Sigmoid colon (tissue), 7 donors: Measurements from ENCODE around the gene POLR1E. TPM values are rescaled to one million over a fixed set of nuclear protein-coding genes. Genes with fewer than 3 reads are reported as not detected.

Experiments
- DNase-seq: peaks from one replicate; pipeline ENCODE4 v3.0.0-alpha.2; 2019
- H3K27ac ChIP-seq, 4 donors: fragments of 200-600 bp; sonication (generic); one replicate each; pipeline ENCODE4 v1.5.1; 2016 to 2019; ENCODE audit warnings: mild to moderate bottlenecking in 1 of 4
- H3K27me3 ChIP-seq, 3 donors: fragments of 200-600 bp; sonication (generic); one replicate each; pipeline ENCODE4 v1.5.1; 2019; ENCODE audit warnings: mild to moderate bottlenecking in 1 of 3
- H3K36me3 ChIP-seq, 4 donors: fragments of 200-600 bp; sonication (generic); one replicate each; pipeline ENCODE4 v1.5.1; 2016 to 2019
- H3K4me1 ChIP-seq, 4 donors: fragments of 200-600 bp; sonication (generic); one replicate each; pipeline ENCODE4 v1.5.1; 2017 to 2019
- H3K4me3 ChIP-seq, 4 donors: fragments of 200-600 bp; sonication (generic); one replicate each; pipeline ENCODE4 v1.5.1; 2017 to 2019; ENCODE audit warnings: mild to moderate bottlenecking in 2 of 4, moderate library complexity in 1 of 4
- H3K9me3 ChIP-seq, 4 donors: fragments of 200-600 bp in 3 of 4; sonication (generic) in 3 of 4; one replicate each; pipeline versions ENCODE4 v1.5.1 to v1.6.1; 2013 to 2019
- CTCF ChIP-seq, 4 experiments: fragments of 450-650 bp in 3 of 4; fragments of 200-600 bp in 1 of 4; IDR thresholded peaks; one replicate each; pipeline ENCODE4 v1.5.1; 2016 to 2019; ENCODE audit warnings: antibody characterized with exemption in 4 of 4, mild to moderate bottlenecking in 3 of 4, moderate library complexity in 2 of 4
- EP300 ChIP-seq, 4 donors: sonication (generic); formaldehyde crosslinking; IDR thresholded peaks; one replicate each; pipeline ENCODE4 v1.6.1; 2017; ENCODE audit warnings: antibody characterized with exemption in 4 of 4
- POLR2A ChIP-seq, 2 donors: fragments of 450-650 bp; IDR thresholded peaks; one replicate each; pipeline ENCODE4 v1.6.1; 2016; ENCODE audit warnings: antibody characterized with exemption in 2 of 2, mild to moderate bottlenecking in 2 of 2, moderate library complexity in 2 of 2
- POLR2AphosphoS5 ChIP-seq, 4 donors: sonication (generic); formaldehyde crosslinking; IDR thresholded peaks; one replicate each; pipeline ENCODE4 v1.6.1; 2017; ENCODE audit warnings: antibody characterized with exemption in 4 of 4
- WGBS, 2 donors: extraction: QIAGEN DNeasy Blood & Tissue Kit; methylation state at CpG; one replicate each; pipeline ENCODE4 v1.1.7; 2013; 5-methylcytosine and 5-hydroxymethylcytosine counted together
- intact Hi-C: fragments of 100-400 bp; cut with DNase I; formaldehyde crosslinking; loops from one replicate; pipeline ENCODE4 v1.15.1; 2023
- polyA plus RNA-seq, 3 donors: library from polyadenylated mRNA; stranded (reverse); fragments of 200-250 nt; gene quantifications; one replicate each; pipeline ENCODE4 v1.2.3, GENCODE V29; 2013
- total RNA-seq, 4 donors: library from RNA; depleted of rRNA; stranded (reverse); fragments of >200 nt; gene quantifications; one replicate each; pipeline ENCODE4 v1.1.0, GENCODE V29; 2016
- donor health status: healthy with polysubstance abuse.
- donor health status: Bipolar disorder and iron deficiency.
- donor health status: healthy.

The POLR1E gene
- total and polyA plus RNA-seq, 7 donors = 4.6 to 33.4 (median 22.3) TPM

DNA sequence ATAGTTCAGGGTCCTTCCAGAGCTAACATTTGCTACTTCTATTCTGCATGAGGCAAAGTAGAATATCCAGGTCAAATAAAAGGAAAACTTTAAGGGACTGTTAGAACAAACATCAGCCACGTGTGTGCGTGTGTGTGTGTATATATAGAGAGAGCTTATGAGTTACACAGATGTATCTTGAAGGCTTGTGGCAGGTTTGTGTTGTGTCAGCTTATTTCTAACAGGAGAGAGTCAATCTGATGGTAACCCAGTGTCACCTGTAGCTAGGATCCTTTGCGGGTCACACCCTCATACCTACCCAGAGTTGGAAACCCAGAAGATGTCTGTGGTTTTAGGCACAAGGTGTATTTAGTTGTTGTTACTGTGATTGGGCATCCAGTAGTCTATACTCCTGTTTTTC lies 12.7 kb downstream of the POLR1E start:
- WGBS, 2 donors = 57 to 95% methylated on average over 3 of the region's 3 CpGs
- intact Hi-C loops = no loop called here
- no peak for DNase-seq

GRCh38 chr9:37499297-37499696 lies 13.5 kb downstream of the POLR1E start:
- Histone ChIP-seq H3K27ac (no peak overlapping the region), H3K27me3 (no peaks in the 10 kb centered on the region), H3K4me1 (no peaks in the 10 kb centered on the region), H3K36me3 (peaks cover 0 to 97% (median 69%) of the 10 kb centered on the region in 4 donors), H3K4me3 (no peak overlapping the region), H3K9me3 (no peaks in the 10 kb centered on the region)
- no peak for DNase-seq
- no peak for TF ChIP-seq CTCF (IDR thresholded peaks at IDR 0.05)
- no peak for TF ChIP-seq EP300 (IDR thresholded peaks at IDR 0.05)
- TF ChIP-seq POLR2AphosphoS5 (IDR thresholded peaks at IDR 0.05) = no peak
- TF ChIP-seq POLR2A (IDR thresholded peaks at IDR 0.05) = no peak
- intact Hi-C loops = no loop called here
- WGBS, 2 donors = 87 to 97% methylated on average over 6 of the region's 6 CpGs

More for the DNA sequence above, 12.7 kb downstream of the POLR1E start:
- H3K9me3 ChIP-seq = no peaks in the 10 kb centered on the region
- H3K4me1 ChIP-seq = no peaks in the 10 kb centered on the region
- no peak overlapping the region for H3K4me3 ChIP-seq
- H3K27me3 ChIP-seq = no peaks in the 10 kb centered on the region
- H3K36me3 ChIP-seq = peaks cover 4 to 97% (median 71%) of the 10 kb centered on the region in 4 donors
- H3K27ac ChIP-seq = no peak overlapping the region
- TF ChIP-seq POLR2A (IDR thresholded peaks at IDR 0.05) (no peak), CTCF (IDR thresholded peaks at IDR 0.05) (no peak)

GRCh38 chr9:37501957-37502596 lies 16.3 kb downstream of the POLR1E start:
- H3K9me3 ChIP-seq = no peaks in the 10 kb centered on the region
- TF ChIP-seq EP300 (IDR thresholded peaks at IDR 0.05) (no peak), POLR2AphosphoS5 (IDR thresholded peaks at IDR 0.05) (no peak), POLR2A (IDR thresholded peaks at IDR 0.05) (no peak), CTCF (IDR thresholded peaks at IDR 0.05) (no peak)
- H3K36me3 ChIP-seq = peaks cover 0 to 83% (median 59%) of the 10 kb centered on the region in 4 donors
- no peak overlapping the region for H3K4me3 ChIP-seq
- H3K27ac ChIP-seq = no peak overlapping the region
- no peak for DNase-seq
- intact Hi-C loops = no loop called here
- no peaks in the 10 kb centered on the region for H3K27me3 ChIP-seq
- H3K4me1 ChIP-seq = no peaks in the 10 kb centered on the region
- WGBS, 2 donors = 64 to 97% methylated on average over 2 of the region's 2 CpGs

- H3K36me3 ChIP-seq = peaks cover 0 to 83% (median 44%) of the 10 kb centered on the region in 4 donors
Observed at GRCh38 chr9:37503736-37504135, 18.0 kb downstream of the POLR1E start.

More at GRCh38 chr9:37503736-37504135, 18.0 kb downstream of the POLR1E start:
- no peaks in the 10 kb centered on the region for H3K4me1 ChIP-seq
- no peak for DNase-seq
- H3K27ac ChIP-seq = no peak overlapping the region
- no peak for TF ChIP-seq POLR2A (IDR thresholded peaks at IDR 0.05)
- TF ChIP-seq POLR2AphosphoS5 (IDR thresholded peaks at IDR 0.05) = no peak
- no peak for TF ChIP-seq EP300 (IDR thresholded peaks at IDR 0.05)
- no peak for TF ChIP-seq CTCF (IDR thresholded peaks at IDR 0.05)
- no peak overlapping the region for H3K4me3 ChIP-seq
- 91 to 93% methylated on average over 3 of the region's 3 CpGs for WGBS, 2 donors
- no peaks in the 10 kb centered on the region for H3K27me3 ChIP-seq
- H3K9me3 ChIP-seq = no peaks in the 10 kb centered on the region
- intact Hi-C loops = no loop called here
